ENCODE results near the gene ENDOV.
A peak's percentile ranks its signal among the peaks of the same experiment; 100 is the strongest.

The ENDOV gene

GRCh38 chr17:80470603-80471002, 55.6 kb downstream of the ENDOV start:
- no peak for DNase-seq

GRCh38 chr17:80471922-80472321, 57.0 kb downstream of the ENDOV start:
- DNase-seq, result no peak

GRCh38 chr17:80472996-80473395, 58.0 kb downstream of the ENDOV start:
- no peak for DNase-seq

GRCh38 chr17:80473701-80474100, 58.7 kb downstream of the ENDOV start:
- no peak for DNase-seq

GRCh38 chr17:80474231-80474960, 59.4 kb downstream of the ENDOV start:
- peak; percentile 32 for DNase-seq

GRCh38 chr17:80474961-80475909, 60.3 kb downstream of the ENDOV start:
- no peak for DNase-seq

GRCh38 chr17:80475910-80476876, 61.2 kb downstream of the ENDOV start, which contains the start of gene NPTX1:
NPTX1 (minus strand) TSS chr17:80476607; CDS start chr17:80476446, 161 bp downstream.
- peak; percentile 61 for DNase-seq

GRCh38 chr17:80476877-80477646, 62.1 kb downstream of the ENDOV start:
- DNase-seq, result peak; percentile 51

GRCh38 chr17:80477647-80478478, 62.9 kb downstream of the ENDOV start:
- DNase-seq, result peak; percentile 55

- no peak for DNase-seq
Observed at GRCh38 chr17:80478487-80479245, 63.7 kb downstream of the ENDOV start.

GRCh38 chr17:80479246-80479566, 64.2 kb downstream of the ENDOV start:
- no peak for DNase-seq

GRCh38 chr17:80480248-80480647, 65.3 kb downstream of the ENDOV start:
- DNase-seq, result no peak

GRCh38 chr17:80481284-80482057, 66.5 kb downstream of the ENDOV start:
- no peak for DNase-seq

GRCh38 chr17:80482058-80482318, 67.0 kb downstream of the ENDOV start:
- DNase-seq, result no peak

- no peak for DNase-seq
Observed at GRCh38 chr17:80482555-80483308, 67.8 kb downstream of the ENDOV start.

GRCh38 chr17:80485846-80486245, 70.9 kb downstream of the ENDOV start:
- DNase-seq, result no peak

GRCh38 chr17:80486692-80487091, 71.7 kb downstream of the ENDOV start:
- DNase-seq, result no peak

GRCh38 chr17:80487511-80487910, 72.5 kb downstream of the ENDOV start:
- no peak for DNase-seq

All from NCI-H510A (cell line).